ENCODE measurements around the gene KCNC4.

GRCh38 chr1:110215621-110216515, 5.8 kb downstream of the KCNC4 start:
- no peak for TF ChIP-seq CTCF (IDR thresholded peaks at IDR 0.05)
- no peak for TF ChIP-seq POLR2A (IDR thresholded peaks at IDR 0.05)

All from right lobe of liver (tissue), 4 donors.